C4-2B (cell line): ENCODE measurements around the gene TSACC.

Experiments used
- ZFX ChIP-seq: fragments of 450-650 bp; IDR thresholded peaks from 2 replicates; pipeline ENCODE4 v1.6.1; 2017
- TF ChIP-seq, protein P1 (sequence below): fragments of 450-650 bp; conservative IDR thresholded peaks from 2 replicates; pipeline ENCODE4 v1.5.1; 2017; ENCODE audit warnings: mild to moderate bottlenecking

DNA sequence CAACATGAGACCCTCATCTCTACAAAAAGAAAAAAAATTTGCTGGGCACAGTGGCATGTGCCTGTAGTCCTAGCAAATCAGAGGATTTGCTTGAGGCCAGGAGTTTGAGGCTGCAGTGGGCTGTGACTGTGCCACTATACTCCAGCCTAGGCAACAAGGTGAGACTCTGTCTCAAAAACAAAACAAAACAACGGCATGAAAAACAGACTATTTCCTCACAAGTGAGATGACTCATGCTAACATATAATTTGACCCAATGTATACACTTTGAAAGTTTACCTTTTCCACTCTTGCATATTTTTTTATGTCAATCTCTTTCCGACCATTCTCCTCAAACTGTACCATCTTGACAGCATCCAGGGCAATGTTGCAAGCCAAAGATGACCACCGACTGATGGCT lies 17.8 kb upstream of the TSACC start:
- TF ChIP-seq, protein P1, sequence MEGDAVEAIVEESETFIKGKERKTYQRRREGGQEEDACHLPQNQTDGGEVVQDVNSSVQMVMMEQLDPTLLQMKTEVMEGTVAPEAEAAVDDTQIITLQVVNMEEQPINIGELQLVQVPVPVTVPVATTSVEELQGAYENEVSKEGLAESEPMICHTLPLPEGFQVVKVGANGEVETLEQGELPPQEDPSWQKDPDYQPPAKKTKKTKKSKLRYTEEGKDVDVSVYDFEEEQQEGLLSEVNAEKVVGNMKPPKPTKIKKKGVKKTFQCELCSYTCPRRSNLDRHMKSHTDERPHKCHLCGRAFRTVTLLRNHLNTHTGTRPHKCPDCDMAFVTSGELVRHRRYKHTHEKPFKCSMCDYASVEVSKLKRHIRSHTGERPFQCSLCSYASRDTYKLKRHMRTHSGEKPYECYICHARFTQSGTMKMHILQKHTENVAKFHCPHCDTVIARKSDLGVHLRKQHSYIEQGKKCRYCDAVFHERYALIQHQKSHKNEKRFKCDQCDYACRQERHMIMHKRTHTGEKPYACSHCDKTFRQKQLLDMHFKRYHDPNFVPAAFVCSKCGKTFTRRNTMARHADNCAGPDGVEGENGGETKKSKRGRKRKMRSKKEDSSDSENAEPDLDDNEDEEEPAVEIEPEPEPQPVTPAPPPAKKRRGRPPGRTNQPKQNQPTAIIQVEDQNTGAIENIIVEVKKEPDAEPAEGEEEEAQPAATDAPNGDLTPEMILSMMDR, result no peak
- TF ChIP-seq ZFX, result no peak
